ENCODE results near the gene MBP.
"Not testable (repeated sequence)": the region's sequence is repeated elsewhere in the genome, so short reads cannot be mapped to it uniquely, and the experiment has no call there.

Gene MBP

DNA sequence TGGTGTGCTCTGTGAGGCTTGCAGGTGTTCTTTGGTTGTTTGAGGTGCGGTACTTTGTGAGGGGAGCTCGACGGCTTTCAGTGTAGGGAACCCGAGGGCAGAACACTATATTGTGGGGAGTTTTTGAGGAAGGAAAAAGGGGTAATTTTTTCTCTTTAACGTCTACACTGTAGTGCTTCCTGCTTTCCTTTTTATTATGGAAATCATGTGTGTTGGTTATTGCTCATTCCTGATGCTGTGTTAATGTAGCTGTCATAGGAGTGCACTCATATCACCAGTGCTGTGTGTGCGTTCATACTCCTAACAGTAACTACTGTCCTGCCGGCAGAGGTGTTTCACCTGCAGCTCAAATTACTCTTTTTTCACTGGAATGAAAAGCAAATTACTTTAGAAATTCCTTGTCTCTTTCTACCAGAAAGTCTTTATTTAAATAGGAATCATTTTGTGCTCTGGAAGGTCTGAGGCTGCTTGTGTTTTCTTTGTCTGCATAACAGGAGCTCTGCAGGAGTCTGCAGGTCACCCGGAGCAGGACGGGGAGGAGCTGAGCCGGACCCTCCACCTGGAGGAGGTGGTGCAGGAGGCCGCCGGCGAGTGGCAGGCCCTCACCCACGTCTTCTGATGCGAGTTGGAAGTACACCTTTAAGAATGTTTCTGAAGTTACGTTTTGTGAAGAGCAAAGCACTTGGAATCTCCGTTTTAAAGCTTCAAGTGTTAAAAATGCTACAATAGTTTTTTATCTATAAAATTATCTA is 164.7 kb downstream of the MBP start:
- TF ChIP-seq, protein P1, sequence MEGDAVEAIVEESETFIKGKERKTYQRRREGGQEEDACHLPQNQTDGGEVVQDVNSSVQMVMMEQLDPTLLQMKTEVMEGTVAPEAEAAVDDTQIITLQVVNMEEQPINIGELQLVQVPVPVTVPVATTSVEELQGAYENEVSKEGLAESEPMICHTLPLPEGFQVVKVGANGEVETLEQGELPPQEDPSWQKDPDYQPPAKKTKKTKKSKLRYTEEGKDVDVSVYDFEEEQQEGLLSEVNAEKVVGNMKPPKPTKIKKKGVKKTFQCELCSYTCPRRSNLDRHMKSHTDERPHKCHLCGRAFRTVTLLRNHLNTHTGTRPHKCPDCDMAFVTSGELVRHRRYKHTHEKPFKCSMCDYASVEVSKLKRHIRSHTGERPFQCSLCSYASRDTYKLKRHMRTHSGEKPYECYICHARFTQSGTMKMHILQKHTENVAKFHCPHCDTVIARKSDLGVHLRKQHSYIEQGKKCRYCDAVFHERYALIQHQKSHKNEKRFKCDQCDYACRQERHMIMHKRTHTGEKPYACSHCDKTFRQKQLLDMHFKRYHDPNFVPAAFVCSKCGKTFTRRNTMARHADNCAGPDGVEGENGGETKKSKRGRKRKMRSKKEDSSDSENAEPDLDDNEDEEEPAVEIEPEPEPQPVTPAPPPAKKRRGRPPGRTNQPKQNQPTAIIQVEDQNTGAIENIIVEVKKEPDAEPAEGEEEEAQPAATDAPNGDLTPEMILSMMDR (conservative IDR thresholded peaks at IDR 0.05; ENCODE audit: low read depth, low read length), result no peak
- no peak for DNase-seq (ENCODE audit: low read depth)
- no peak overlapping the region for H3K4me3 ChIP-seq (ENCODE audit: low read length)

DNA sequence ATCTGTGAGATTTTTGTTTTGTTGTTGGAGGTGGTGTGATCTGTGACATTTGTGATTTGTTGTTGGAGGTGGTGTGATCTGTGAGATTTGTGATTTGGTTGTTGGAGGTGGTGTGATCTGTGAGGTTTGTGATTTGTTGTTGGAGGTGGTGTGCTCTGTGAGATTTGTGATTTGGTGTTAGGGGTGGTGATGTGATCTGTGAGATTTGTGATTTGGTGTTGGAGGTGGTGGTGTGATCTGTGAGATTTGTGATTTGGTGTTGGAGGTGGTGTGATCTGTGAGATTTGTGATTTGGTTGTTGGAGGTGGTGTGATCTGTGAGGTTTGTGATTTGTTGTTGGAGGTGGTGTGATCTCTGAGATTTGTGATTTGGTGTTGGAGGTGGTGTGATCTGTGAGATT is 165.3 kb downstream of the MBP start:
- not testable (repeated sequence) for H3K4me3 ChIP-seq (ENCODE audit: low read length); DNase-seq (ENCODE audit: low read depth)

DNA sequence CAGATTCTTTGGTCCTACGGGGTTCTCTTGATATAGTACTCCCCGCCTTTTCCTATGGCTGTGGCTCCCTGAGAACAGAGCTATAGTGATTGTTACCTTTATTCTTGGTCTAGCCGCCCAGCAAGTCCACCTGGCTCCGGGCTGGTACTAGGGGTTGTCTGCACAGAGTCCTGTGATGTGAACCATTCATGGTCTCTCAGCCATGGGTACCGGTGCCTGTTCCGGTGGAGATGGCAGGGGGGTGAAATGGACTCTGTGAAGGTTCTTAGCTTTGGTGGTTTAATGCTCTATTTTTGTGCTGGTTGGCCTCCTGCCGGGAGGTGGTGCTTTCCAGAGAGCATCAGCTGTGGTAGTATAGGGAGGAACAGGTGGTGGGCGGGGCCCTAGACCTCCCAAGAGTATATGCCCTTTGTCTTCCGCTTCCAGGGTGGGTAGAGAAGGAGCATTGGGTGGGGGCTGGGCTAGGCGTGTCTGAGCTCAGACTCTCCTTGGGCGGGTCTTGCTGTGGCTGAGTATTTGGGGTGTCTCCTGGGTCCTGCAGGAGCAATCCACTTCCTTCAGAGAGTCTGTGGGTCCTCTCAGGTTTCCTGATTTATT is 166.9 kb downstream of the MBP start:
- not testable (repeated sequence) for H3K4me3 ChIP-seq (ENCODE audit: low read length); DNase-seq (ENCODE audit: low read depth)

DNA sequence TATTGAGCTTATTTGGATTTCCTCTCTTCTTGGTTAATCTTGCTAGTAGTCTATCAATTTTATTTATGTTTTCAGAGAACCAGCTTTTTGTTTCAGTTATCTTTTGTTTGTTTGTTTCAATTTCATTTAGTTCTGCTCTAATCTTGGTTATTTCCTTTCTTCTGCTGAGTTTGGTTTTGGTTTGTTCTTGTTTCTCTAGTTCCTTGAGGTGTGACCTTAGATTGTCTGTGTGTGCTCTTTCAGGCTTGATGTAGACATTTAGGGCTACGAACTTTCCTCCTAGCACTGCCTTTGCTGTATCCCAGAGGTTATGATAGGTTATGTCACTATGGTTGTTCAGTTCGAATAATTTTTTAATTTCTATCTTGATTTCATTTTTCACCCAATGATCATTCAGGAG is 168.6 kb downstream of the MBP start:
- no peak overlapping the region for H3K4me3 ChIP-seq (ENCODE audit: low read length)
- TF ChIP-seq, protein P1 (conservative IDR thresholded peaks at IDR 0.05; ENCODE audit: low read depth, low read length), result no peak
- DNase-seq (ENCODE audit: low read depth), result no peak

DNA sequence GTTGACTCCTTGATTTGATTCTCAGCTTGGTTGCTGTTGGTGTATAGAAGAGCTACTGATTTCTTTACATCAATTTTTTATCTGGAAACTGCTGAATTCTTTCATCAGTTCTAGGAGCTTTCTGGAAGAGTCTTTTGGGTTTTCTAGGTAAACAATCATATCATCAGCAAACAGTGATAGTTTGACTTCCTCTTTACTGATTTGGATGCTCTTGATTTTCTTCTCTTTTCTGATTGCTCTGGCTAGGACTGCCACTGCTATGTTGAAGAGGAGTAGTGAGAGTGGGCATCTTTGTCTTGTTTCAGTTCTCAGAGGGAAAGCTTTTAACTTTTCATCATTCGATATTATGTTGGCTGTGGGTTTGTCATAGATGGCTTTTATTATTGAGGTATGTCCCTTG is 169.7 kb downstream of the MBP start:
- H3K4me3 ChIP-seq (ENCODE audit: low read length), result no peak overlapping the region
- no peak for DNase-seq (ENCODE audit: low read depth)
- TF ChIP-seq, protein P1 (conservative IDR thresholded peaks at IDR 0.05; ENCODE audit: low read depth, low read length), result no peak

DNA sequence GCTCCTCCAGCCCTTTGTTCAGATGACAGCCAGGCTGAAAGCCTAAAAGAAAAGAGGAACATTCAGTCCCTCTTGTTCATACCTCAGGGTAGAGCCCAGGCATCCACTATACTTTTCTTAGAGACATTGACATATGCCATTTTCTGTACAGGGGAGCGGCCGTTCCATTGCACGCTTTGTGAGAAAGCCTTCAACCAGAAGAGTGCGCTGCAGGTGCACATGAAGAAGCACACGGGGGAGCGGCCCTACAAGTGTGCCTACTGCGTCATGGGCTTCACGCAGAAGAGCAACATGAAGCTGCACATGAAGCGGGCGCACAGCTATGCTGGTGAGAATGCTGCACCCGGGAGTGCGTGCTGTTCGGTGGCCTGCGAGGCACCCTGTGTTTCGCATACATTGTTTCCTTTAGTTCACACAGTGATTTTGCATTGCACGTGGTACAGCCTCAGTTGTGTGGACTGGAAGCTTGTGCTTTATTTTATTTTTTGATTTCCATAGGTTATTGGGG is 172.0 kb downstream of the MBP start:
- TF ChIP-seq, protein P1 (conservative IDR thresholded peaks at IDR 0.05; ENCODE audit: low read depth, low read length), result no peak
- DNase-seq (ENCODE audit: low read depth), result no peak
- H3K4me3 ChIP-seq (ENCODE audit: low read length), result no peak overlapping the region

DNA sequence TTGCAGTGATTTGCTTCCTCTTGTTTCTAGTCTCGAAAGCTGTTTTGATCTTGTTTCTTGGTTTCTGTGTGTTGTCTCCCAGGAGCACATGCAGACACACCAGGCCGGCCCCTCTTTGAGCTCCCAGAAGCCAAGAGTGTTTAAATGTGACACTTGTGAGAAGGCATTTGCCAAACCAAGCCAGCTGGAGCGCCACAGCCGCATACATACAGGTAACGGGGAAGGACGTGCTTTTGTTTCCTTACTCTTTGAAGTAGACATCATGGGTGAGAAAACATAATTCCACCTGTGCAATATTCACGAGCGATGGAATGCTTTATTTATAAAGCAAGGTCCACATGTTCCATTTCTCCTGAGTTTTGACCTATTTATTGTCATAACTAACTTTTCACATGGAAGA is 173.0 kb downstream of the MBP start:
- TF ChIP-seq, protein P1 (conservative IDR thresholded peaks at IDR 0.05; ENCODE audit: low read depth, low read length), result no peak
- DNase-seq (ENCODE audit: low read depth), result no peak

DNA sequence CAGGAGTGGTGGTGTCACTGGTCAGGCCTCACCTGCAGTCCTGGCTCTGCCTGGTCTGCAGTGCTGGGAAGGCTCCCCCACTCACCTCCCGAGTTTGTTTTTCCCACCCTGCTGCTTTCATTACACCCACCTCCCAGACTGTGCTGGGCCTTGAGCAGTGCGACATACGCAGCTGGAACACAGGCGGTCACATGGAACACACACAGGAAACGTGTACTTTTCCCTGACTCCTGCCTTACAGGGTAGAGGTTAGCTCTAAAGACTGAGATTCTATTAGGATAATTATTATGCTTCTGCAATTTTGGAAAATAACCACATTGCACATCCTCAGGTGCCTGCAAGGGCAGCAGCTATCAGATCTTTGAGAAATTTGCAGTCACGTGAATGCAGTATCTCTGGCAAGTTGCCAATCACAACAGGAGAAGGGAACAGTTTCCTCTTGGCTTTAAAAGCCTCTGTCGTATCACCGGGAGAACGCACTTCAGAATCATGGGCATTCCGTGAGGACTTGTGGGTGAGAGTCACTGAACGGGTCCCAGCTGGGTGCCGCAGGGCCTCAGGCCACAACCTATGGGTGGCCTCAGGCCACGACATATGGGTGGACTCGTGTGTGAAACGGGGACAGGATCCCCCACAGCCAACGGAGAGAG is 173.8 kb downstream of the MBP start:
- no peak for DNase-seq (ENCODE audit: low read depth)
- TF ChIP-seq, protein P1 (conservative IDR thresholded peaks at IDR 0.05; ENCODE audit: low read depth, low read length), result no peak
- H3K4me3 ChIP-seq (ENCODE audit: low read length), result no peak overlapping the region

More for the DNA sequence above, 173.0 kb downstream of the MBP start:
- no peak overlapping the region for H3K4me3 ChIP-seq (ENCODE audit: low read length)
